Mucosa of stomach (tissue), 1 donor: ENCODE measurements around the gene MEF2C.
"Not testable (repeated sequence)": the region's sequence is repeated elsewhere in the genome, so short reads cannot be mapped to it uniquely, and the experiment has no call there.

Experiments
- H3K27me3 ChIP-seq: one replicate; pipeline ENCODE4 v1.7.0; 2013; ENCODE audit warnings: mild to moderate bottlenecking, low read length; ENCODE audit not compliant: control insufficient read depth, insufficient read depth
- H3K36me3 ChIP-seq: one replicate; pipeline ENCODE4 v1.7.0; 2013; ENCODE audit warnings: low read length; ENCODE audit not compliant: control insufficient read depth, insufficient read depth
- H3K4me1 ChIP-seq: one replicate; pipeline ENCODE4 v1.7.0; 2013; ENCODE audit warnings: mild to moderate bottlenecking, low read length; ENCODE audit not compliant: control insufficient read depth, insufficient read depth
- H3K4me3 ChIP-seq: one replicate; pipeline ENCODE4 v1.7.0; 2013; ENCODE audit warnings: low read length
- H3K9ac ChIP-seq: one replicate; pipeline ENCODE4 v1.7.0; 2013; ENCODE audit warnings: mild to moderate bottlenecking, low read length, moderate library complexity
- H3K9me3 ChIP-seq: one replicate; pipeline ENCODE4 v1.7.0; 2013; ENCODE audit warnings: mild to moderate bottlenecking, low read length, moderate library complexity; ENCODE audit not compliant: control insufficient read depth
- donor health status: Pancreatic carcinoma.

Gene MEF2C

DNA sequence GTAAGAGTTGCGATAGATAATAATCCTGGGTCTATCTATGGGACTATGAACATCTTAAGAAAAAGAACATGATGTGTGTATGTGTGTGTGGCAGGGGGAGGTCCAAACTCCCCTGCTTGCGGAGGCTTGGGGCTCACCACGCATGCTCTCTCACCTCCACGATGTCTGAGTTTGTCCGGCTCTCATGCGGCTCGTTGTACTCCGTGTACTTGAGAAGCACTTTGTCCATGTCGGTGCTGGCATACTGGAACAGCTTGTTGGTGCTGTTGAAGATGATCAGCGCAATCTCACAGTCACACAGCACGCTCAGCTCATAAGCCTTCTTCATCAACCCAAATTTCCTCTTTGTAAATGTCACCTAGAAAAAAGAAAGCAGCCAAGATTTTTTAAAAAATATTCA is 78.5 kb downstream of the MEF2C start:
- Histone ChIP-seq H3K9ac (no peak overlapping the region), H3K36me3 (no peaks in the 10 kb centered on the region), H3K4me3 (no peak overlapping the region), H3K9me3 (no peaks in the 10 kb centered on the region), H3K4me1 (no peaks in the 10 kb centered on the region), H3K27me3 (no peaks in the 10 kb centered on the region)

DNA sequence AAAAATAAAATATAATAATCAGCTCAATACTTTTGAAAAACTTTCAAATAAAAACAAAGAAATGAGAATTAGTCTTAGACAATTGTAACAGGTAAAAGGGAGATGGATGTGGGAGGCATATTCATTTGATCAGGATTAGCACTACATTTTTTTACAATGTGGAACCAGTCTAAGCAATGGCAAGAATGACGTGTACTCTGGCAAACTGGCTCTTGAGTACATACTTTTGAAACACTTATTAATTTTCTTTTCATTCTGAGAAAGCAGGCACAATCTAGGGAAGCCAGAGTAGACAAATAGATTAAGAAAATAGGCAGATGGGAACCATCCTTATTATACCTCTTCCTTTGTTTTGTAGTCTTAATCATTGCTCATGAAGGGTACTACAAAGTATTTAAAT is 79.7 kb downstream of the MEF2C start:
- no peaks in the 10 kb centered on the region for H3K27me3 ChIP-seq
- no peak overlapping the region for H3K4me3 ChIP-seq
- no peaks in the 10 kb centered on the region for H3K4me1 ChIP-seq
- no peak overlapping the region for H3K9ac ChIP-seq
- H3K9me3 ChIP-seq, result no peaks in the 10 kb centered on the region
- H3K36me3 ChIP-seq, result no peaks in the 10 kb centered on the region

DNA sequence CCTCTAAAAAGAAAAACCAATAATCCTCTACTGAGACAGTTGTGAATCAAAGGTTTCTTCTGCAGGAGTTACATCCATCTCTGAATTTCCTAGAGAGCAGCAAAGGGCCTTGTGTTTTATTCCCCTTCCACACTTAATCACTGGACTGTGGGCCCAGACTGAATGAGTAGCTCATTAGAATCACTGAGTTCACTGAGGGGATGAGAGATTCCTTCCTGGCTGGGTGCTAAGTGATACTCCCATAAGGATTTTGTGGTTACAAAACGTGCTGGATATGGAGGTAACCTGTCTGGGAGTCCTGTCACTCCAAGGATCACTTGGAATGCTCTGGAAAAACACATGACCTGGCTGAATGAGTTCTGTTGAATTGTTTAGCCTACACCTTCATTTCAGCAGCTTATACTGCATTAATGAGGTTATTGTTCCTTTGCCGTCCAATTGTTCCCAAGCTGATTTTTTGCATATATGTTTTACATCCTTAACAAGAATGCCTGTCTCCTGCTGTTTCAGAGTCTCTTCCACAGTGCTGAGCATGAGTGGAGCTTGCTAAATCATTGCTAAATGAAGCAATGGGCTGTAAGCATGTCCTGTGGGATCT is 82.9 kb downstream of the MEF2C start:
- Histone ChIP-seq H3K9ac (no peak overlapping the region), H3K4me1 (no peaks in the 10 kb centered on the region), H3K4me3 (no peak overlapping the region), H3K36me3 (no peaks in the 10 kb centered on the region), H3K9me3 (no peaks in the 10 kb centered on the region), H3K27me3 (no peaks in the 10 kb centered on the region)

DNA sequence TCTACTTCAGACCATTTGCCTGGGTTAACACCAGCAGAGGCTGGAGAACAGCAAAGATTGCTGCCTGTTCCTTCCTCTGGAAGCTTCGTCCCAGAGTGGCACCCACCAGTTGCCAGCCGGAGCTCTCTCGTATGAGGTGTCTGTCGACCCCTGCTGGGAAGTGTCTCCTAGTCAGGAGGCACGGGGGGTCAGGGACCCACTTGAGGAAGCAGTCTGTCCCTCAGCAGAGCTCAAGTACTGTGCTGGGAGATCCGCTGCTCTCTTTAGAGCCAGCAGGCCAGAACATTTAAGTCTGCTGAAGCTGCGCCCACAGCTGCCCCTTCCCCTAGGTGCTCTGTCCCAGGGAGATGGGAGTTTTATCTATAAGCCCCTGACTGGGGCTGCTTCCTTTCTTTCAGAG is 84.1 kb downstream of the MEF2C start:
- H3K9ac ChIP-seq, H3K4me3 ChIP-seq, H3K36me3 ChIP-seq, H3K27me3 ChIP-seq, H3K9me3 ChIP-seq, H3K4me1 ChIP-seq: not testable (repeated sequence)

DNA sequence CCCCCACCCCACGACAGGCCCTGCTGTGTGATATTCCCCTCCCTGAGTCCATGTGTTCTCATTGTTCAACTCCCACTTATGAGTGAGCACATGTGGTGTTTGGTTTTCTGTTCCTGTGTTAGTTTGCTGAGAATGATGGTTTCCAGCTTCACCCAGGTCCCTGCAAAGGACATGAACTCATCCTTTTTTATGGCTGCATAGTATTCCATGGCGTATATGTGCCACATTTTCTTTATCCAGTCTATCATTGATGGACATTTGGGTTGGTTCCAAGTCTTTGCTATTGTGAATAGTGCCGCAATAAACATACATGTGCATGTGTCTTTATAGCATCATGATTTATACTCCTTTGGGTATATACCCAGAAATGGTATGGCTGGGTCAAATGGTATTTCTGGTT is 89.2 kb downstream of the MEF2C start:
- not testable (repeated sequence) for H3K36me3 ChIP-seq, H3K4me3 ChIP-seq, H3K9ac ChIP-seq, H3K9me3 ChIP-seq, H3K27me3 ChIP-seq, H3K4me1 ChIP-seq

DNA sequence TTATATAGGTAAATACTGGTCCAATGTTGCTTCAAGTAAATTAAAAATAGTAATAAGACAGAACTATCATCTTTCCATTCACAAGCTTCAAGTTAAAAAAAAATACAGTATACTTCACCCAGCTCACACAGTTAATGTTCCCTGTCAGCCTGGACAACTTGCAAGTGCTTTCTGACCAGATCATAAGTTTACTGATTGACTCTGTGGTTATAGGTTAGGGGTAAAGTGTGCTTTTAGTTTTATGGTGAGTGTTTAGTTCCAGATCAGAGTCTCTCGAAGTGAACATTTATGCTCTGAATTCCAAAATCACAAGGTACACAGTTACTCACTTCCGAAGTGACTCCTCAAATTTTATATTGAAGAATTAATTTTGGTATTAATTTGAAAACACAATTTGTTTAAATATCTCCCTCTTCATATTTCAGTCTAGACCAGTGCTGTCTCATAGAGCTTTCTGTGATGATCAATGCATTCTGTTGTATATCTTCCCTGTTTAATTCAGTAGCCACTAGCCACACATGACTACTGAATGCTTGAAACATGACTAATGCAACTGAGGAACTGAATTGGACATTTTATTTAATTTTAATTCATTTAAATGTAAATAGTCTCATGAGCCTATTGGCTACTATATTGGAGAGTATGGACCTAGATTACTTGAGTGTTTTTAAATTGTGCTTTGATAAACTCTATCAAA is 90.7 kb downstream of the MEF2C start:
- H3K9me3 ChIP-seq, result no peaks in the 10 kb centered on the region
- no peak overlapping the region for H3K4me3 ChIP-seq

DNA sequence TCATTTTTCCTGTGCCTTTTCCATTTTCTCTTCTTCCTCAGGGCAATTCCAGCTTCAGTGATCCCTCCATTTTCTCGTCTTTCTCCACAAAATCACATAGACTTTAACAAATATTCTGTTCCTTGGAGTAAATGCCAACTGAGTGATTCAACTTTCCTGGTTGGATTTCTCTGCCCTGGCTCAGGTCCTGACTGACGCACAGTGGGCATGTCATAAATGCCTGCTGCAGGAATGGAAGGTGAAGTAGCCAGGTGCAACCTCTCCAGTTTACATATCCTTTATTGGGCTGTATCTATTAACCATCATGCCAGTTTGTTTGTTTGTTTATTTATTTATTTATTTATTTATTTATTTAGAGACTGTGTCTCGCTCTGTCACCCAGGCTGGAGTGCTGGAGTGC is 95.1 kb downstream of the MEF2C start:
- Histone ChIP-seq H3K4me1 (no peaks in the 10 kb centered on the region), H3K9me3 (no peaks in the 10 kb centered on the region), H3K4me3 (no peak overlapping the region), H3K36me3 (no peaks in the 10 kb centered on the region), H3K9ac (no peak overlapping the region), H3K27me3 (no peaks in the 10 kb centered on the region)

More for the DNA sequence above, 90.7 kb downstream of the MEF2C start:
- H3K36me3 ChIP-seq, result no peaks in the 10 kb centered on the region
- no peaks in the 10 kb centered on the region for H3K4me1 ChIP-seq
- H3K9ac ChIP-seq, result no peak overlapping the region
- no peaks in the 10 kb centered on the region for H3K27me3 ChIP-seq

DNA sequence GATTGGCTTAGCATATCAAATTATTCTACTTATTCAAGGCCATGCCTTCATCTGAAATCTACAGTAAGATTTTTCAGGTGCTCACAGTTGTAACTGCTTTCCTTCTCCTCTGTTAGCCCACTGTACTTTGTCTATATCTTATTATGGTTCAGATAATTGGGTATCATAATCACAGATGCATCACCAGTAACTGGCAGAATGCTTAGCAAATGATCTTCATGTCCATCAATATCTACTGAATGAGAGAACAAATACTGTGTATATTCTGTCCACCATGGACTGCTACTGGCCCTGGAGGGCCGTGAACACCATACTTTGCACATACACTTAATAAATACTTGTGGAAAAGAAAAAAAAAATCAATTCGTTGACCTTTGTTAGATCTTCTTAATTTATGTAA is 96.2 kb downstream of the MEF2C start:
- no peaks in the 10 kb centered on the region for H3K9me3 ChIP-seq
- H3K4me3 ChIP-seq, result no peak overlapping the region
- no peak overlapping the region for H3K9ac ChIP-seq
- H3K36me3 ChIP-seq, result no peaks in the 10 kb centered on the region
- H3K27me3 ChIP-seq, result no peaks in the 10 kb centered on the region
- H3K4me1 ChIP-seq, result no peaks in the 10 kb centered on the region

DNA sequence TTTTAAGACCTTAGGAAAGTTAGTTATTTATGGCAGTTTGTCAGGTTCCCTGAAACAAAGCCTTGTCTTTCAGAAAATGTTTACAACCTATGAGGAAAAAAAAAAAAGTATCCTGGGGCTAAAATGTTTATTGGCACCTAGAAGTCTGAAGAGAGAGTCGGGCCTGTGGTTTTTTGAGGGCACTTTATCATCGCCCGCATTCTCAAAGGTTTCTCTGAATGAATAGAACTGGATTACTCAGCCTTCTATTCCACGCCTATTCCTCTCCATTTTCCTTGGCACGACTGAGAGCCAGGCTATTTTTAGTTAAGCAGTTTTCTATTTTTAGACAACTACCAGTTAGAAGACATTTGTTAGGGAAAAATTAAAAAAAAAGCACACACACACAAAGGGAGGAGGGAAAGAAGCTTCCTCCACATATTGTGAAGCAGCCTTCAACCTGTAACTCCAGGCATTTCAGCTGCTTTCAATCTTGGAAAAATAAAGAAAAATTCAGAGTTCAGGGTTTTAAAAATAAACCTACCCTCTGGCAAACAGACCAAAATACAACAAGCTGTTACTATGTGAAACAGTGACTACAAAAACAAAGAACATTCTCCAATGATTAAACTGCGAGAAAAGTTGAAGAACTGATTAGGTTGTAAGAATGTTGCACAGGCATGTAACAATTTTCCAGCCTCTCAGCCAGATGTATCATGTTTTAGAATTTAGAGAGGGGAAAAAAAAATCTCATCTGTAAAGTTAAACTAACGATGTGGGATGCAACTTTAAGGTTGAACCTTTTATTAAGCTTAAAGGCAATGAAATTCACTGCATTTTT is 97.0 kb downstream of the MEF2C start:
- H3K4me1 ChIP-seq, result no peaks in the 10 kb centered on the region
- H3K9ac ChIP-seq, result no peak overlapping the region
- no peaks in the 10 kb centered on the region for H3K9me3 ChIP-seq
- no peak overlapping the region for H3K4me3 ChIP-seq
- H3K27me3 ChIP-seq, result no peaks in the 10 kb centered on the region
- H3K36me3 ChIP-seq, result no peaks in the 10 kb centered on the region

DNA sequence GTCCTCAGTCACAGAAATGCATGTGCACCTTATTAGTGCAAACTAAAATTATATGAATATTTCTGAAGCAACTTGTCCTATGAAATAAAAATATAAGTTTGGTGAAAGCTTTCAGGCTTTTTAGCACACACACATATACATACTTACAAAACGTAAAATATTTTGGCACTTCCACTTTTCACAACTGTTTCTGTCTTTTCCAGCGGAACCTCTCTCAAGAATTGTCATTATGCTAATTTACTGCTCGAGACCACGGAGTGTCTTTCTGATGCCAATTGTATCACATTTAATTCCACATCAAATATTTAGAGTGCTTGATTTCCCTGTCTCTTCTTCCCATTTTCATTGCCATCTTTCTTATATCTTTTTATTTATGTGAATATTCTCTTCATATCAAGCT is 100.4 kb downstream of the MEF2C start:
- Histone ChIP-seq H3K27me3 (no peaks in the 10 kb centered on the region), H3K36me3 (no peaks in the 10 kb centered on the region), H3K9ac (no peak overlapping the region), H3K4me1 (no peaks in the 10 kb centered on the region), H3K9me3 (no peaks in the 10 kb centered on the region), H3K4me3 (no peak overlapping the region)

DNA sequence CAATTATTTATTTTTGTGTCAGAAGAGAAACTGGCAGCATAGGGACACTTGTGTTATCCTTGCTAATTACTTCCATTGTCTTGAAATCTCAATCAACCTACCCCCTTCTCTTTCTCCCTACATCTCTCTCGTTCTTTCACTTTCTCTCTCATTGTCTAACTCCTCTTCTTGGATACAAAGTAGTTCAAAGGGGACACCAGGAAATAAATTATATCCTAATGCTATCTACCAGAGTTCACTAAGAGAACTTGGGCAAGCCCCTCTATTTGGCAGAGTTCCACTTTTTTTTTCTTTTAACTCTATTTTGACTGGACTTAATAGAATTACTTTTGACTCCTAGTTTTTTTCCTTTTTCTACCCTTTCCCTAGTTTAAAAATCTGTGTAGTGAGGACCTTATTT is 102.2 kb downstream of the MEF2C start:
- Histone ChIP-seq H3K9me3 (no peaks in the 10 kb centered on the region), H3K27me3 (no peaks in the 10 kb centered on the region), H3K4me3 (no peak overlapping the region), H3K4me1 (no peaks in the 10 kb centered on the region), H3K36me3 (no peaks in the 10 kb centered on the region), H3K9ac (no peak overlapping the region)

DNA sequence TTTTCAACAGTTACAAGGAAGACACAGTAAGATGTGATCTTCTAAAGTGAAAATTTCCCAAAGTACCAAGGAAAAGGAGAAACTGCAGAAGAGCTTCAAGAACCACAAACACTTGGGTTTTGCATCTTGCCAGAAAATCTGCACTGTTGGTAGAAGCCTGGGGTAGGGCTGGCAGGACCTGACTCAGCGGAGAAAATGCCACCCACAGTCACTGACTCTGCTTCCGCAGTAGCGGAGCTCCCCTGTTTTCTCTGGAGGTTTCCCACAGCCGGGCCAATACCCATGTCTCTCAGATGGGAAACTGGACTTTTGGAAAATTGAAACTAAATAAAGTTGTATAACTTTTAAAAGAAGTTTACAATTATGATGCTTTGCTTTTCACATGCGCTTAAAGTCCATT is 104.2 kb downstream of the MEF2C start:
- H3K4me3 ChIP-seq, result no peak overlapping the region
- no peak overlapping the region for H3K9ac ChIP-seq
- H3K4me1 ChIP-seq, result no peaks in the 10 kb centered on the region
- no peaks in the 10 kb centered on the region for H3K36me3 ChIP-seq
- no peaks in the 10 kb centered on the region for H3K9me3 ChIP-seq
- H3K27me3 ChIP-seq, result no peaks in the 10 kb centered on the region
